ACC112 (cell line): ENCODE results near the gene HECW1.
"Not testable (repeated sequence)": the region's sequence is repeated elsewhere in the genome, so short reads cannot be mapped to it uniquely, and the experiment has no call there.

Source experiments
- H2AFZ ChIP-seq: fragments of 200-600 bp; sonication (generic); one replicate; pipeline ENCODE4 v1.6.0; 2017; ENCODE audit warnings: antibody characterized with exemption, low read length; ENCODE audit not compliant: unreplicated experiment
- H3K27ac ChIP-seq: fragments of 200-600 bp; sonication (generic); 2 replicates; pipeline ENCODE4 v1.5.1; 2014; ENCODE audit warnings: low read depth, mild to moderate bottlenecking, antibody characterized with exemption, low read length, moderate library complexity
- H3K27me3 ChIP-seq: fragments of 200-600 bp; sonication (generic); 2 replicates; pipeline ENCODE4 v1.6.1; 2014; ENCODE audit warnings: mild to moderate bottlenecking, antibody characterized with exemption, low read length, moderate library complexity, mixed read lengths; ENCODE audit not compliant: insufficient read depth
- H3K36me3 ChIP-seq: fragments of 200-600 bp; sonication (generic); 2 replicates; pipeline ENCODE4 v1.6.1; 2016; ENCODE audit warnings: mild to moderate bottlenecking, antibody characterized with exemption, low read length, moderate library complexity, mixed read lengths; ENCODE audit not compliant: insufficient read depth
- H3K4me1 ChIP-seq: fragments of 200-600 bp; sonication (generic); one replicate; pipeline ENCODE4 v1.6.1; 2016; ENCODE audit warnings: low read length, mixed read lengths; ENCODE audit not compliant: insufficient read depth, unreplicated experiment, control insufficient read depth
- H3K4me3 ChIP-seq: fragments of 200-600 bp; sonication (generic); 2 replicates; pipeline ENCODE4 v1.5.1; 2014; ENCODE audit warnings: mild to moderate bottlenecking, low read depth, low read length
- H3K79me2 ChIP-seq: fragments of 200-600 bp; sonication (generic); one replicate; pipeline ENCODE4 v1.6.0; 2016; ENCODE audit warnings: low read length; ENCODE audit not compliant: control insufficient read depth, unreplicated experiment, insufficient read depth

HECW1 gene

DNA sequence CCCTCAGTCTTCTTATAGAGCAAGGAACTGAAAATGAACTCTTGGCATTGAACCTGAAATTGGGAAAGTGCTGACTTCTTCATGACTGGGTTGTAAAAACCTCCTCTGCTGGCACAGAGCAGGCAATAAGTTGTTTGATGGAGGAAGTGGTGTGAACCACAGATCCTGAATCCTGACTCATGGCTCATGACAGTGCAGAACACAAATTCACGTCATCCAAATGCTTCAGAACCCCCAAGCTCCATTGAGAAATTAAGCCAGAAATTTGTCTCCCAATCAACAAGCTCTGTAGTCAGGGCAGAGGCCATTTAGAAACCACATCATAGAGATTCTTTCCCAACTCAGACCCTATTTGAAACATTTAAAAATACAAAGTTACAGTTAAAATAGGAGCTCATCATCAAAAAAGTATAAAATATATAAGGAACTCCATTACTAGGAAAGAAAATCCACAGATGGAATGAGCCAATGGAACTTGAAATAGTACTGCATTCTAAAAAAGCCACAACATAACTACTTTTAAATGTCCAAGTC lies 460.1 kb downstream of the HECW1 start:
- no peaks in the 10 kb centered on the region for H3K27me3 ChIP-seq
- no peak overlapping the region for H3K4me3 ChIP-seq
- H3K79me2 ChIP-seq, result no peaks in the 10 kb centered on the region
- peak overlapping the region; percentile 7 for H2AFZ ChIP-seq
- no peaks in the 10 kb centered on the region for H3K36me3 ChIP-seq
- H3K27ac ChIP-seq, result peak overlapping the region; percentile 98
- H3K4me1 ChIP-seq, result peaks cover 31% of the 10 kb centered on the region

DNA sequence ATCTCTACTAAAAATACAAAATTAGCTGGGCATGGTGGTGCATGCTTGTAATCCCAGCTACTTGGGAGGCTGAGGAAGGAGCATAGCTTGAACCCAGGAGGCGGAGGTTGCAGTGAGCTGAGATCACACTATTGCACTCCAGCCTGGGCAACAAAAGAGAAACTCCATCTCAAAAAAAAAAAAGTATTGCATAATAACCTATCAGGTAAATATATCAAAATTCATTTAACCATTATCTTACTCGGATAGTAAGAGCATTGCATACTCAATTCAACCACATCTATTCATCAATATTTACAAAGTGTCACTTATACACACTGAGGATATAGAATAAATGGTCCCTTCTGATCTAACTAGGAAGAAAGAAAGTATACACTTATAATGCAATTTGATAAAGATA lies 461.4 kb downstream of the HECW1 start:
- Histone ChIP-seq H3K4me1 (peaks cover 24% of the 10 kb centered on the region), H3K27ac (peak overlapping the region; percentile 98; the same call in 1 of the 2 replicates)

DNA sequence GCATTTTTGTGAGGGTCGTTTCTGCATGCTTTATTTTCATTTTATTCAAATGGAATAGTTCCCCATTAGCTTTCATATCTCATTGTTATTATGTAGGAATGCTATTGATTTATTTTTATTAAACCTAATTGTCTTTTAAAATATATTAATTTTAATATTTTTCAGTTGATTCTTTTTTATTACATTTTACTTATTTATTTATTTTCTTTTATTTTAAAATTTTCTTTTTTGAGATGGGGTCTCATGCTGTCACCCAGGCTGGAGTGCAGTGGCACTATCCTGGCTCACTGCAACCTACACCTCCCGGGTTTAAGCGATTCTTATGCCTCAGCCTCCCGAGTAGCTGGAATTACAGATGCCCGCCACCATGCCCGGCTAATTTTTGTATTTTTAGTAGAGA lies 463.1 kb downstream of the HECW1 start:
- no peak overlapping the region for H3K4me3 ChIP-seq
- no peak overlapping the region for H2AFZ ChIP-seq
- no peaks in the 10 kb centered on the region for H3K27me3 ChIP-seq
- H3K4me1 ChIP-seq, result peaks cover 10% of the 10 kb centered on the region
- no peaks in the 10 kb centered on the region for H3K79me2 ChIP-seq
- no peaks in the 10 kb centered on the region for H3K36me3 ChIP-seq
- H3K27ac ChIP-seq, result no peak overlapping the region

More for the DNA sequence above, 461.4 kb downstream of the HECW1 start:
- H3K79me2 ChIP-seq, H2AFZ ChIP-seq, H3K4me3 ChIP-seq, H3K36me3 ChIP-seq, H3K27me3 ChIP-seq: not testable (repeated sequence)

DNA sequence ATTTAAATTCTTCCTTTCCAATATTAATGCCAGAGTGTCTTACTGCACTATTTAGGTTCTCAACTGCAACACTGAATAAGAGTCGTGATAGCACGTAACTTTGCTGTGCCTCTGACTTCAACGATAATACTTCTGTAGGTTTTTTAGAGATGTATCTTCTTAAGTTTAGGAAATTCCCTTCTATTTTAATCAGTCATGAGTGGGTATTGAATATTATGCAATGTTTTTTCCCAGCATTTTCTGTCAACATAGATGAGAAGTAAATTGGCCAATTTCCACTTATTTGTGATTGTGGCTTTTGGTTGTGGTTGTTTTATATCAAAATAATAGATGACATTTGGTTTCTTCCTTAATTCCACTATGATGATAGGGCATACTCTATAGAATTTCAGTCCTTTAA lies 463.8 kb downstream of the HECW1 start:
- Histone ChIP-seq H3K4me1 (peaks cover 6% of the 10 kb centered on the region), H3K27ac (no peak overlapping the region), H3K27me3 (no peaks in the 10 kb centered on the region; the same call in 1 of the 2 replicates), H3K4me3 (no peak overlapping the region), H3K79me2 (no peaks in the 10 kb centered on the region), H2AFZ (no peak overlapping the region), H3K36me3 (no peaks in the 10 kb centered on the region)

DNA sequence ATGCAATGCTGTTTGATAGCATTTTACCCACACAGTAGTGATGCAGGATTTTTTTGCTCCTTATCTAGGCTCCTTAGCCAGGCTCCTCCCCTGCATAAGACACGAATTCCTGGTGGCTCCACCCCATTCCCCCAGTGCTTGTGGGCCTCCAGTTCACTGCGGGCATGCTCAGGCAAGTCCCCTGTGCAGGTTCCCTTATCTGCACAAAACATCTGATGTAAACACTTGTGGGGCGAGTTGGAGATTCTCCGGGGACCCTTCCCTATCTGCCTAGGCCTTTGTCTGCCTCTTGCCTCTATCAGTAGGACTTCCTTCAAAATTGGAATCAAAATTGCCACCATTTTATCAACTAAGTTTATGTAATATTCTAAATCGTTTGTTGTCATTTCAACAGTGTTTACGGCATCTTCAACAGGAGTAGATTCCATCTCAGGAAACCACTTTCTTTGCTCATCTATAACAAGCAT lies 465.1 kb downstream of the HECW1 start:
- Histone ChIP-seq H3K36me3 (no peaks in the 10 kb centered on the region), H3K27me3 (no peaks in the 10 kb centered on the region; the same call in 1 of the 2 replicates), H3K79me2 (no peaks in the 10 kb centered on the region), H3K4me3 (no peak overlapping the region), H3K4me1 (peaks cover 6% of the 10 kb centered on the region), H3K27ac (no peak overlapping the region), H2AFZ (no peak overlapping the region)

DNA sequence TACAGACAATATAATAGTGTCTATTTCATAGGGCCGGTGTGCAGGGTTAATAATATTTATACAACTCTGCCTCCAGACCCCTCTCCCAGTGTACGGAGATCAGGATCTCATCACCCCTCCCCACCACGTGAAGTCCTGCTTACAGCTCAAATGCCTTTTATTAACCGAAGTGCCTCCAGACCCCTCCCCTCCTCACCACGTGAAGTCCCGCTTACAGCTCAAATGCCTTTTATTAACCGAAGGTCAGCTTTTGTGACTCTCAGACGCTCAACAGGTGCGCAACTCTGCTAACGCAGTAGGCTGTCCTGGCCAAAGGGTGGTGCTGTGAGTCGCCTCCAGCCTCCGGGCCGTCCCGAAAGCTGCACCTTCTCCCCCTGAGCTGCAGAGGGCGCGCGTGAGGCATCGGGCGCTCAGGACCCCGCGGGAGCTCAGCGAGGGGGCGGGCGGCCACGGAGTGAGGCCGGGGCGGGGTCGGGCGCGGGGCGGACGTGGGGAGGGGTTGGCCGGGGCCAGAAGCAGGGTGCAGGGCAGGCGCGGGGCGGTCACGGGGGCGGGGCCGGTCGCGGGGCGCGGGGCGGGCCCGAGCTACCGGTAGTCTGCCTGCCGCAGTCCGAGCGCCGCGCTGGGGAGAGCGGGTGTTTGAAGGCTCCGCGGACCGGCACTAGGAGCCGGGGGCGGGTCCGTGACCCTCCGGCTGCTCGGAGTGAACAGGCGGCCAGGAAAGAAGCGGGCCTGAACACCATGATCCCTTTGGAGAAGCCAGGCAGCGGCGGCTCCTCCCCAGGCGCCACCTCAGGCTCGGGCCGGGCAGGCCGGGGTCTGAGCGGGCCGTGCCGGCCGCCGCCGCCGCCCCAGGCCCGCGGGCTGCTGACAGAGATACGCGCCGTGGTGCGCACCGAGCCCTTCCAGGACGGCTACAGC lies 470.3 kb downstream of the HECW1 start, which contains the start of gene STK17A:
STK17A (plus strand) TSS at position 606 of the 921 bp plus-strand sequence; CDS start at position 742, 136 bp downstream.
- peak within 1 kb of the TSS; percentile 70 for H3K27ac ChIP-seq
- H3K27me3 ChIP-seq, result no peaks in the 10 kb centered on the region; the same call in 1 of the 2 replicates
- peak within 1 kb of the TSS; percentile 87 for H3K4me3 ChIP-seq
- H3K79me2 ChIP-seq, result peaks cover 48% of the 10 kb centered on the region
- peaks cover 25% of the 10 kb centered on the region for H3K4me1 ChIP-seq
- H2AFZ ChIP-seq, result peak within 1 kb of the TSS; percentile 8
- H3K36me3 ChIP-seq, result no peaks in the 10 kb centered on the region

DNA sequence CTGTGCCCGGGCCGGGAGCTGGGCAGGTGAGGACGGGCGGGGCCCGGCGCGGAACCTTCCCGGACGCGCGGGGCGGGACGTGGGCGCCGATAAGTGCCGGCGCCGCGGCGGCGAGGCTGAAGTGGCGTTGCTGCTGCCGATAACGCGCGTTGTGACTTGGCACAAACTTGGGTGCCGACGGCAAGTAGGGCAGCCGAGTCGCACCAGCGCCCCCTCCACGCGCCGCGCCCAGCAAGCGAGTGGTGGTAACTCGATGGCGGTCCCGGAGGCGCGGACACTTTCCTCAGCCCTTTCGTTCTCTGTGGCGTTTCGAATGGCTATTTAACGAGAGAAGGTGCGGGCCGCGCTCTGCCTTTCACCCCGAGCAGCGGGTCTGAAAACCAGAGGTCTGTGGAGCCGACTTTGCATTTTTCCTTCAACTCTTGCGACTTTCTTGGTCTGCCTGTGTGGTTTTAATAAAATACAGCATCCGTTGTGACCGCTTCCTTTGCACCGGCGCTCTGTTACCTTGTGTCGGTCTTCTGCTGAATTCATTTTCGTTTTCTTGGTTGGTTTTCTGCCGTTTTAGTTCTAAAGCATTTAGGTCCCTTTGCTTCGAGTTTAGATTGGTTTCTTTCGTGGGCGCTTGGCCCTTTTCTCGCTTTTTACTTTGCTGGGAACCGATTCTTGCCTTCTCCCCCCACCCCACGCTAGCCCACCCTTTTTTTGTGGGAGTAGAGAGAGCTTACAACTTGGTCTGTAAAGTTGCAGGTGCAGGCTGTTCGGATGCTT lies 471.2 kb downstream of the HECW1 start:
- no peak overlapping the region for H2AFZ ChIP-seq
- peaks cover 25% of the 10 kb centered on the region for H3K4me1 ChIP-seq
- H3K36me3 ChIP-seq, result no peaks in the 10 kb centered on the region
- no peaks in the 10 kb centered on the region; the same call in 1 of the 2 replicates for H3K27me3 ChIP-seq
- peaks cover 56% of the 10 kb centered on the region for H3K79me2 ChIP-seq
- H3K4me3 ChIP-seq, result peak overlapping the region; percentile 87
- peak overlapping the region; percentile 70 for H3K27ac ChIP-seq

DNA sequence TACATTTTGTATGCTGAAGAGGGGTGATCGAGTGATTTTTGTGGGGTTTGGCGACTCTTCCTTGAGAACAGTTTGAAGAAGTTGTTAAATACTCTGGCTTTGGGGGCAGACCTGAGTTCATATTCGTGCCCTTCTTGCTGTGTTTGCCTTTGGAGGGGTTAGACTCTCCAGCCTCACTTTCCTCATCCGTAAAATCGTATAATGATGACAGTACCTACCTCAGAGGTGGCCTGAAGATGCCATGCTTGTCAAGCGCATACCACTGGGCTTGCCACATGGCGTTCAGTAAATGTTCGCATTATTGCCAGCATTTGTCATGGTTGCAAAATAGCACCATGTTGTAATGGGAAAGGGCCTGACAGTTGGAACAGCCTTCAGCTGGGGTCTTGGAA lies 471.7 kb downstream of the HECW1 start:
- Histone ChIP-seq H3K79me2 (peaks cover 62% of the 10 kb centered on the region), H2AFZ (no peak overlapping the region), H3K4me1 (peaks cover 25% of the 10 kb centered on the region), H3K36me3 (no peaks in the 10 kb centered on the region), H3K27me3 (no peaks in the 10 kb centered on the region; the same call in 1 of the 2 replicates), H3K27ac (peak overlapping the region; percentile 70), H3K4me3 (peak overlapping the region; percentile 87)

DNA sequence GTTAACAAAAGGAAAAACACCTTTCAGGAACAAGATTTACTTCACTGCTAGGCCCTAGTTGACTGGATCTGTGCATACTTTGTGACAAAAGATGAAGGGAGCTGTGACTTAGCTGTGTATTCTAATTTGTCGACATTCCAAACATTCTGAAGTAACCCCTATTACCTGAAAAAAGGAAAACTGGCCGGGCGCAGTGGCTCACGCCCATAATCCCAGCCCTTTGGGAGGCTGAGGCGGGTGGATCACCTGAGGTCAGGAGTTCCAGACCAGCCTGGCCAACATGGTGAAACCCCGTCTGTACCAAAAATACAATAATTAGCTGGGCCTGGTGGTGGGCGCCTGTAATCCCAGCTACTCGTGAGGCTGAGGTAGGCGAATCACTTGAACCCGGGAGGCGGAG lies 472.3 kb downstream of the HECW1 start:
- Histone ChIP-seq H3K4me3 (peak overlapping the region; percentile 87), H3K4me1 (peaks cover 28% of the 10 kb centered on the region)
- H3K36me3 ChIP-seq, result not testable (repeated sequence)

DNA sequence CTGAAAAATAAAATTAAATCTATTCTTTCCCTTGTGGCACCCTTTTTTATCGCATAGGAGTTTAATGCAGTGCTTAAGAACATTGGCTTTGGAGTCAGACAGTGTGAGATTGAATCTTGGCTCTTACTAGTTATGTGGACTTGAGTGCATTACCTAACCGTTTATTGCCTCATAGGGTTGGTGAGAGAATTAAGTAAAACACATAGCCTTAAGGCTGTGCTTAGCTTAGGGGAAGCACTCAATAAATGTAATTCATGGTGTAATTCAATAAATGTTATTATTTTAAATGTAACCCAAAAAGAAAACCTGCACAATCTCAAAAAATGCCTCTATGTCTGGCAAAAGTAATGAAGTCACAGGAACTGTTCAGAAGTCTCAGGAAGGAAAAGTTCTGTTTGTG lies 473.1 kb downstream of the HECW1 start:
- Histone ChIP-seq H3K4me3 (peak overlapping the region; percentile 87), H3K4me1 (peaks cover 35% of the 10 kb centered on the region), H3K27me3 (no peaks in the 10 kb centered on the region; the same call in 1 of the 2 replicates), H3K36me3 (no peaks in the 10 kb centered on the region), H2AFZ (no peak overlapping the region), H3K79me2 (peaks cover 75% of the 10 kb centered on the region), H3K27ac (peak overlapping the region; percentile 31)

More for the DNA sequence above, 472.3 kb downstream of the HECW1 start:
- H2AFZ ChIP-seq, H3K27me3 ChIP-seq: not testable (repeated sequence)
- H3K27ac ChIP-seq, result peak overlapping the region; percentile 70
- H3K79me2 ChIP-seq, result peaks cover 67% of the 10 kb centered on the region
